Neural crest cell (in vitro differentiated cells): Measurements from ENCODE around the gene TLN1. TPM values are rescaled to one million over a fixed set of nuclear protein-coding genes. Genes with fewer than 3 reads are reported as not detected.
A peak's percentile ranks its signal among the peaks of the same experiment; 100 is the strongest.

Source experiments
- DNase-seq: peaks from one replicate; pipeline ENCODE4 v3.0.0; 2021; ENCODE audit warnings: low read depth, mixed read lengths, low spot score
- H3K27ac Mint-ChIP-seq: one replicate; pipeline ENCODE4 v1.8.0; 2021; ENCODE audit warnings: mild to moderate bottlenecking, mixed read lengths; ENCODE audit not compliant: unreplicated experiment
- H3K27me3 Mint-ChIP-seq: 2 replicates; pipeline ENCODE4 v1.8.0; 2021; ENCODE audit warnings: low read depth, mild to moderate bottlenecking, mixed read lengths
- H3K36me3 Mint-ChIP-seq: 2 replicates; pipeline ENCODE4 v1.8.0; 2021; ENCODE audit warnings: low read depth, mild to moderate bottlenecking, mixed read lengths
- H3K4me1 Mint-ChIP-seq: 2 replicates; pipeline ENCODE4 v1.8.0; 2021; ENCODE audit warnings: mixed read lengths
- H3K4me3 Mint-ChIP-seq: one replicate; pipeline ENCODE4 v1.8.0; 2021; ENCODE audit warnings: mild to moderate bottlenecking, mixed read lengths
- H3K9me3 Mint-ChIP-seq: 2 replicates; pipeline ENCODE4 v1.8.0; 2021; ENCODE audit warnings: mixed read lengths
- CTCF ChIP-seq: fragments of 200-600 bp; sonication (generic); conservative IDR thresholded peaks from 2 replicates; pipeline ENCODE4 v1.5.0; 2021; ENCODE audit warnings: antibody characterized with exemption, mild to moderate bottlenecking
- total RNA-seq: library from RNA; stranded (reverse); gene quantifications from 2 replicates; pipeline ENCODE4 v1.2.1, GENCODE V29; 2021

Gene TLN1
- total RNA-seq, 1 donor from 2014 or later, result 141 TPM

- TF ChIP-seq CTCF, result no peak
- no peak for DNase-seq
- Mint-ChIP-seq H3K9me3 (peaks cover 3% of the 10 kb centered on the region), H3K4me3 (peak overlapping the region; percentile 88), H3K4me1 (peaks cover 62% of the 10 kb centered on the region), H3K27me3 (peaks cover 9% of the 10 kb centered on the region), H3K27ac (no peak overlapping the region), H3K36me3 (peaks cover 10% of the 10 kb centered on the region)
These were observed 72.7 kb downstream of the TLN1 start for GRCh38 chr9:35659340-35659739.

- no peak for TF ChIP-seq CTCF
- peaks cover 9% of the 10 kb centered on the region for H3K27me3 Mint-ChIP-seq
- H3K4me3 Mint-ChIP-seq, result peak overlapping the region; percentile 88
- DNase-seq, result no peak
- peaks cover 3% of the 10 kb centered on the region for H3K9me3 Mint-ChIP-seq
- H3K27ac Mint-ChIP-seq, result no peak overlapping the region
- peaks cover 10% of the 10 kb centered on the region for H3K36me3 Mint-ChIP-seq
- peaks cover 58% of the 10 kb centered on the region for H3K4me1 Mint-ChIP-seq
These were observed 73.1 kb downstream of the TLN1 start for GRCh38 chr9:35658968-35659220.

- Mint-ChIP-seq H3K9me3 (peaks cover 3% of the 10 kb centered on the region), H3K36me3 (peaks cover 10% of the 10 kb centered on the region), H3K27ac (peak within 1 kb of the TSS; percentile 98), H3K27me3 (peaks cover 9% of the 10 kb centered on the region), H3K4me1 (peaks cover 52% of the 10 kb centered on the region), H3K4me3 (peak within 1 kb of the TSS; percentile 88)
- DNase-seq, result peak; percentile 86
- peak; percentile 85 for TF ChIP-seq CTCF
These were observed 73.6 kb downstream of the TLN1 start, which contains the start of gene CCDC107 for GRCh38 chr9:35658137-35658967. CCDC107 (plus strand) TSS chr9:35658292; CDS start chr9:35658380, 88 bp downstream.

- peak; percentile 91 for DNase-seq
- H3K4me3 Mint-ChIP-seq, result peak within 1 kb of the TSS; percentile 88
- H3K36me3 Mint-ChIP-seq, result peaks cover 10% of the 10 kb centered on the region
- H3K9me3 Mint-ChIP-seq, result peaks cover 3% of the 10 kb centered on the region
- H3K27ac Mint-ChIP-seq, result peak within 1 kb of the TSS; percentile 98
- peaks cover 9% of the 10 kb centered on the region for H3K27me3 Mint-ChIP-seq
- H3K4me1 Mint-ChIP-seq, result peaks cover 45% of the 10 kb centered on the region
- peak; percentile 54 for TF ChIP-seq CTCF
These were observed 74.4 kb downstream of the TLN1 start, which contains the start of gene RMRP for GRCh38 chr9:35657546-35658136. RMRP (minus strand) TSS chr9:35658019.

GRCh38 chr9:35656831-35657545 lies 75.0 kb downstream of the TLN1 start:
- no peak for DNase-seq
- Mint-ChIP-seq H3K4me3 (peak overlapping the region; percentile 88), H3K4me1 (peaks cover 41% of the 10 kb centered on the region), H3K27ac (peak overlapping the region; percentile 98), H3K36me3 (peaks cover 9% of the 10 kb centered on the region), H3K27me3 (peaks cover 9% of the 10 kb centered on the region), H3K9me3 (peaks cover 3% of the 10 kb centered on the region)
- TF ChIP-seq CTCF, result no peak
